CD4-positive, alpha-beta T cell treated with Interleukin-6 at 100 ng/mL for 8 hours (primary cell): Measurements from ENCODE around the gene NDUFV3.
"Not testable (repeated sequence)": the region's sequence is repeated elsewhere in the genome, so short reads cannot be mapped to it uniquely, and the experiment has no call there.

Source experiments
- DNase-seq: peaks from one replicate; pipeline ENCODE4 v3.0.0-alpha.2; 2020; ENCODE audit warnings: mixed read lengths, low spot score

NDUFV3 gene

GRCh38 chr21:42892931-42893755, at the start of gene NDUFV3:
TSS of gene NDUFV3 (plus strand) at chr21:42893309. CDS start at chr21:42893334, 25 bp downstream.
- DNase-seq = peak; percentile 100

- no peak for DNase-seq
Observed at GRCh38 chr21:42844411-42845113, 48.5 kb upstream of the NDUFV3 start.

- no peak for DNase-seq
Observed at GRCh38 chr21:42845296-42845965, 47.7 kb upstream of the NDUFV3 start.

GRCh38 chr21:42846221-42846620, 46.9 kb upstream of the NDUFV3 start:
- no peak for DNase-seq

- no peak for DNase-seq
Observed at GRCh38 chr21:42847051-42847707, 45.9 kb upstream of the NDUFV3 start.

DNA sequence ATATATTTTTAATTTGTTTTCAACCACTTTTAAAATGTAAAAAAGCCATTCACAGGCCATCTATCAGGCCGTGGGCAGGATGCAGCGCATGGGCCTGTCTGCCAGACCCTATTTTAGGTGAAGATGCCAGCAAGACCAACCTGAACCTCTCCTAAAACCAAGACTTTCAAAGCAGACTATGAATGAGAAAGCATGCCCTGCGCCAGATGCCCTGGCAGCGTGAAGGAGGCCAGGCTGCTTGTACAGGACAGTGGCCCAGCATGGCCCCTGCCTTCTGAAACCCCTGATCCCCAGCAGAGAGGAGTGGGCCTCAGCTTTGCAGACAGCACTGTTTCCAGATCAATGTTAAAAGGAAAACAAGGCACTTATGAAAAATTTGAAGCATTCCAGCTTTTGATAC, 45.4 kb upstream of the NDUFV3 start:
- no peak for DNase-seq

DNA sequence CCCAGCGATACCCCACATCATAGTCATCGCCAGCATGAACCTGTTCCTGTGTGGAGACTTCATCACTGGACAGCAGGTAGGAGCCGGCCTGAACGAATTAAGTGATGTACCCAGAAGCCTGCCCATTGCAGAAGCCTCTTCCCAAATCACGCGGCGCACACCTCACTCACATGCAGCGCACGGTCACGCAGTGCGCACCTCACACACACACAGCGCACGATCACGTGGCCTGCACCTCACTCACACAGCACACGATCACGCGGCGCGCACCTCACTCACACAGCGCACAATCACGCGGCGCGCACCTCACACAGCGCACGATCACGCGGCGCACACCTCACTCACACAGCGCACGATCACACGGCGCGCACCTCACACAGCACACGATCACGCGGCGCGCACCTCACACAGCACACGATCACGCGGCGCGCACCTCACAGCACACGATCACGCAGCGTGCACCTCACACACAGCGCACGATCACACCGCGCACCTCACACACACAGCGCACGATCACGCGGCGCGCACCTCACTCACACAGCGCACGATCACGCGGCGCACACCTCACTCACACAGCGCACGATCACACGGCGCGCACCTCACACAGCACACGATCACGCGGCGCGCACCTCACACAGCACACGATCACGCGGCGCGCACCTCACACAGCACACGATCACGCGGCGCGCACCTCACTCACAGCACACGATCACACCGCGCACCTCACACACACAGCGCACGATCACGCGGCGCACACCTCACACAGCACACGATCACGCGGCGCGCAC, 44.8 kb upstream of the NDUFV3 start:
- not testable (repeated sequence) for DNase-seq

- DNase-seq = no peak
Observed at GRCh38 chr21:42848932-42849758, 44.0 kb upstream of the NDUFV3 start.

DNA sequence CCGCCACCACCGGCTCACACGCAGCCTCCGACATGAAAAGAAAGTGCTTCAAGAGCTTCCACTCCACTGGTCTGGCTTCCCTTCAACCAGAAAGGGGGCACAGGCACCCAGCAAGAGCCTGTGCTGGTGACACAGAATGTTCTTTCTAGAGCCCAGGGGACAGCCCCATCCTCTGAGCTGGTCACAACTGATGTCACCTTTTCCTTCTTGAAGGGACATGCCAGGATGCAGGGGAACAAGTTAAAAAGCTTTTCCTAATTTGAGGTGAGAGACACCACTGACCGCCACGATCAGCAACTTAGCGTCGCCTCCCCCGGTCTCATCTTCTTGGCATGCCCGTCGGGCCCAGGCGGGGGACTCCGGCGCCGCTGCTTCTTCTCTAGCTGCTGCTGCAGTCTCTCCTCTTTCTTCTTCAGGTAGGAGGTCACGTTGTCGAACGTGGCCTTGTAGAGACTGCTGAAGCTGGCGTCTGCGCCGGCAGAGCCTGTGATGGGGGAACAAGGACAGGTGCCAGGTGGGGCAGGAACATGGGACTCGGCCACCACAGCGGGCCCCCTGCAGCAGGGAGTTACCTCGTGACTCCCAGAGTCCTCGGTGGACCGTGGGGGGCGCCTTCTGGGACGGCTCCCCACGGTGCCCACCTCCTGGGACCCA, 43.2 kb upstream of the NDUFV3 start:
- DNase-seq = no peak

GRCh38 chr21:42850463-42850862, 42.6 kb upstream of the NDUFV3 start:
- DNase-seq = no peak

GRCh38 chr21:42850866-42851391, 42.2 kb upstream of the NDUFV3 start:
- DNase-seq = no peak

DNA sequence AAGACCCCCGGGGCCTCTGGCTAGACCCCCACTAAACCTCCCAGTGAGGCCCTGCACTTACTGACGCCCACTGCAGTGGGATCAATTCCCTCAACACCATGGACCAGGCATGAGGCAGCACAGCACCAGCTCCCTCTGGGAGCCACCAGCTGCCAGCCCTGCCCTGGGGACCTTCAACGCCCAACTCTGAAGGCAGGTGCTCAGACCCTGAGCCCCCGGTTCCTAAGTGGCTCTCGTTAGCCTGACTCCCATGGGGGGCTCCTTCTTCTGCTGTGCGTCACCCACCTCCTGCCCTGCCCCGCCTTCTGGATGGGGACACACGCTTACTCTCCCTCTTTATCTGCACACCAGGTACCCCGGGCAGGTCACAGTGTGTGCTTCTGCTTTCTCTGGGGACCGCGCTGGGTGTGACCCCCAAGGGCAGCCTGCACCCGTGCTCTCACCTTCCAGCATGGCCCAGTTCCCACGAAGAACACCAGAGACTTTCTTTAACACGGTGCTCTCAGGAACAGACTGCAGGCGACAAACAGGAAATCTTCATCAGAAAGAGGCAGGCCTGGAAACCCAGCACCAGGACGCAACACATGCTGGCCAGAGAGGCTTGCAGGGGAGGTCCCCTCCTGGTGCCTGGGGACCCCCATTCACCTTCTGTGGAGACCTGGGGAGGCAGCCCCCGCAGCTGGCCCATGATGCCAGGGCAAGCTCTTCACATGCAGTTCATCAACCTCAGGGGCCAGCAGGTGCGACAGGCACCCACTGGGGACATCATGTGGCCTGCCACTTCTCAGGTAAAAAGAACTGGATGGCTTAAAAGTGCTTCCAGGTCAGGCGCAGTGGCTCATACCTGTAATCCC, 41.1 kb upstream of the NDUFV3 start:
- DNase-seq = no peak

- no peak for DNase-seq
Observed at GRCh38 chr21:42852925-42853570, 40.1 kb upstream of the NDUFV3 start.

- DNase-seq = no peak
Observed at GRCh38 chr21:42853621-42854020, 39.5 kb upstream of the NDUFV3 start.

- no peak for DNase-seq
Observed at GRCh38 chr21:42854246-42855010, 38.7 kb upstream of the NDUFV3 start.

GRCh38 chr21:42855171-42855936, 37.8 kb upstream of the NDUFV3 start:
- DNase-seq = no peak

- DNase-seq = no peak
Observed at GRCh38 chr21:42855937-42856335, 37.2 kb upstream of the NDUFV3 start.
